Stimulated activated CD4-positive, alpha-beta T cell treated with anti-CD3 and anti-CD28 coated beads, Interleukin-4, amount 100 ng/mL, for 24 hours (primary cell): ENCODE results near the gene NAPB.

ENCODE experiments used
- DNase-seq: peaks from one replicate; pipeline ENCODE4 v3.0.0-alpha.2; 2020

NAPB gene

GRCh38 chr20:23403751-23404150 is 17.5 kb downstream of the NAPB start:
- DNase-seq: no peak

- no peak for DNase-seq
Observed at GRCh38 chr20:23401051-23401450, 20.2 kb downstream of the NAPB start.

GRCh38 chr20:23399568-23400241 is 21.6 kb downstream of the NAPB start:
- DNase-seq: peak; percentile 18

DNA sequence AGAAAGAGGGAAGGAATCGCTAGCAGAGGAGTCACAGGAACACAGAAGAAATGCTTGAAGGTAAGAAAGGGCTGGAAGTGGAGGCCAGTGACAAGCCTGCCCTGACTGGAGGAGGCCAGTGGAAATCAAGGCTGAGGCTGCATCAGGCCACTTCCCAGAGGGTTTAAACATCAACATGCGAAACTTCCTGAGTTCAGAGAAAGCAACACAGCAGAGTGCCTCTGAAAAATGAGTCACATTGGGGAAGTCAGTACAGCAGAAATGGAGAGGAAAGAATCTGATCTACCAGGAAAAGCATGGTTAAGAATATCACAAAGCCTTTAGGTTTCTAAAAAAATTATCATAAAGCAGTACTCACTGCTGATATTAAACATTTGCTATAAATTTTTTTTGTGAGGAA is 23.3 kb downstream of the NAPB start:
- no peak for DNase-seq

DNA sequence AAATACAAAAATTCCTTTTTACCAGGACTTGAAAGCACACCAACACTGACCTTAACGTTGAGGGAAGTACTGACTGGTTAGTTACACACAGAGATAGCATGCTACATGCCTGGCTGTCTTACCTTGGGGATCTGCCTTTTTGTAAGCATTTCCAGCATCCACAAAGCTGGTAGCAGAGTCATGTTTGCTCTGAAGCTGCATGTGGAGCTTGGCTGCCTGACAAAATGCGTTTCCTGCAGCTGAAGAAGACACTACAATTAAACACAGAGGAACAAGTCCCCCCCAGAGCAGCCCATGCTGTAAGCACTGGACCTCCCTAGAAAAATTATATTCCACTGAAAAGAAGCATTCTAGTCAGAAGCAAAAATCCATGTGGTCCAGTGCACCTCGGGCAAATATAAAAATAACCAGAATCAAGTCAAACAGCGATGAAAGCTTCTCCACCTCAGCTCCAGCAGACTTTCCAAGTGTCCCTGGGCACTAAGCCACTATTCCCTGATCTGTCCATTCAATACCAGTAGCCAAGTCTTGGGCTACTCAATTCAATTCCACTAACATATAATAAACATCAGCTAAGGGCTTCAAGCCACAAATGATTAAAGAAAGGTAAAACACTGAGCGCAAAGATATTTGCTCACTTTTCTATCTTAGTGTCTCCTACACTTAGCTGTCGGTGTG is 24.2 kb downstream of the NAPB start:
- DNase-seq: no peak

DNA sequence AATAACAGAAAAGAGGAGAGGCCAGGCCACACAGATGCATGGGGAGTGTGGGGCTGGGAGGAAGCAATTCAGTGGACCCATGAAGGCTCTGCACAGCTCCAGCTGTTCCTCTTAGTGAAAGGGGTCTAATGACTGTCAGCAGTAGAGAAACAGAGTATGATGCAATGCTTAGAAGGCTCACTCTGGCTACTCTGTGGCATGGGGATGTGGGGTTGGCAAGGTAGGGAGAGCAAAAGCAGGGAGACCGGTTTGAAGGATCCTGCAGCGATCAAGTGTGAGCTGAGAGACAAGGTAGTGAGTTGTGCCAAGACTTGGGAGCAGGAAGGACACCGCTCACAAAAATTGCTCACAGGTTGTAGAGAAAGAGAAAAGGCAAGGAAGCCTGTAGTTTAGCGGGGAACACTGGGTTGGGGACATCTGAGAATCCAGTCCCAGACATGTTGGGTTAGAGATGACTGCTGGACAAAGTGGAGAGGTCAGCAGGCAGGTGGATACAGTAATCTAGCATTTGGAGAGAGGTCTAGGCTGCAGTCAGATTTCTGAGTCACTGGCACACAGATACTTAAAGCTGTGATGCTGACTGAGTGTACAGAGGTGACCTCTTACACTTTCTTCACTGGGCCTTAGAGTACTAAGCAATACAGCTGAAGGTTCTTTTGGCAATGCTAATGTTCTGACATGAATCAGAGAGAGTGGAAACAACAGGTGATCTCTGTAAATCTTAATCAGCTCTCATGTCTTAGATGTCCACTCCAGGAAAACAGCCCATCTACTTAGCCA is 27.1 kb downstream of the NAPB start:
- DNase-seq: no peak

GRCh38 chr20:23391707-23392310 is 29.5 kb downstream of the NAPB start:
- no peak for DNase-seq

DNA sequence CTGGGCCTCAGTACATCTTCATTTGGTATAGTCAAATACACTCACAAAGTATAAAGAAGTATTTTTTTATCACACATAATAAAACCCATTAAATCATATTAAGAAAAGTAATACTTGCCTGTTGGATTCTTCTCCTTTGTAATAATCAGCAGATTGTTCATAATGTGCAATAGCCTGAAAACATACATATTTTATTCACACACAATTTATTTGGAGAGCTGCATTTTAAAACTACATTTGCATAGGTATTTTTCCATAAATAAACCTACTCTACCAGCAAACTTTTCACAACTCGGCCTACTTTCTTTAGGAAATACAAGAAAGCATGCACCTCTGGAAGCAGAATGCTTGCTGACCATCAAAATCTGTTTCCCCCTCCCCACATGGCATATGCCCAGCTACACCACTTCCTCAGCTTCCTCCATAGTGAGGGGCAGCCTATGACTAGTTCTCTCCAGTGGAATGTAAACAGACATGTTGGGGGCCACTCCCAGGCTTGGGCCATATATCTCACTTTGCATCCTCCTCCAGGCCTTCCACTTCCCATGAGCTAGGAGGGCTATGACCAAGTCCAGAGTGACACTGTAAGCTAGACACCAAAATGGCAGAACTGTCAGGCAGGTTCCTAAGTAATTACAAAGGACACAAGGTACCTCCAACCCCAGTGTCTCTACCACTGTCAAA is 31.1 kb downstream of the NAPB start:
- DNase-seq: no peak

DNA sequence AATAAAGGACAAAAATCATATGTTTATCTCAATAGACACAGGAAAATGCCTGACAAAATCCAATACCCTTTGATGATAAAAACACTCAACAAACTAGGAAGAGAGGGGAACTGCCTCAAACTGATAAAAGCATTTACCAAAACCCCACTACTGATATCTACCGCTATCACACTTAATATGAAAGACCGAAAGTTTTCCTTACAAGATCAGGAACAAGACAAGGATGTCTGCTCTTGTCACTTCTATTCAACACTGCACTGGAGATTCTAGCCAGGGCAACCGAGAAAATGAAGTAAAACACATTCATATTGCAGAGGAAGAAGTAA is 34.2 kb downstream of the NAPB start:
- no peak for DNase-seq

GRCh38 chr20:23386304-23387117 is 34.8 kb downstream of the NAPB start:
- no peak for DNase-seq

DNA sequence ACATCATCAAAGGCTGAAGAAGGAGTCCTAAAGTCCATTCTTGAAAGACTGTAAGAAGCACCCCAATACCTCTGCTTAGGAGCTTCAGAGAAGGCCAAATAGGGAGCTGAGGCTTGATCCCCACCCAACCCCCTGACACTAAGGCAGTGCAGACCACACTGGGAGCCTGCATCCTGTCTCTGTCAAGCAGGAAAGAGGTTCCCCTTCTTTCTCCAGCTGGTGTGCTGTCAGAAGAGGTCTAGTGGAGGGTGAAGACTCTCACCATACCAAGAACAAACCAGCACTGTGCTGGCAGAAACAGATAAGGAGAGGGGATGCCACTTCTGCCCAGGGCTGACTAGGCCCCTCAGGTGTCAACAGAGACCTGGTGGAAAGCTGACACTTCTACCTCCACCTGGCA is 39.4 kb downstream of the NAPB start:
- DNase-seq: no peak

- no peak for DNase-seq
Observed at GRCh38 chr20:23379772-23380171, 41.5 kb downstream of the NAPB start.

DNA sequence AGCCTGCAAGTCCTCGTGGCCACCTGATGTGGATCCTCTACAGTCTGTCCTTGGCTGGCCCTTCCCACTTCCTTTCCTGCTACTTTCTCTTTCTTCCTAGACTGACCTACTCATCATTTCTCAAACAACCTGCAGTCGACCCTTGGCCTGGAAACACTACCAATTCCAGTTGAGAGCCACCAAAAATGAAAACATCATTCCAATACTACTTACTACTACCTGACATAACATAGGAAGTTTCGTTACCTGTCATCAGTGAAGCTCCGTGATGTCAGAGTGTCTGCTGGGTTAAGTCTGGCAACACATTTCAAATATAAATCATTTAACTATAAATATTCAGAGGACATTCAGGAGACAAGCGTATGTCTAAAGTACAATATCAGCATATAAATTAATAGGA is 45.5 kb downstream of the NAPB start:
- DNase-seq: no peak

- no peak for DNase-seq
Observed at GRCh38 chr20:23374441-23374840, 46.8 kb downstream of the NAPB start.

- no peak for DNase-seq
Observed at GRCh38 chr20:23371496-23371895, 49.8 kb downstream of the NAPB start.

GRCh38 chr20:23370873-23371272 is 50.4 kb downstream of the NAPB start:
- no peak for DNase-seq

- DNase-seq: no peak
Observed at GRCh38 chr20:23370274-23370673, 51.0 kb downstream of the NAPB start.

DNA sequence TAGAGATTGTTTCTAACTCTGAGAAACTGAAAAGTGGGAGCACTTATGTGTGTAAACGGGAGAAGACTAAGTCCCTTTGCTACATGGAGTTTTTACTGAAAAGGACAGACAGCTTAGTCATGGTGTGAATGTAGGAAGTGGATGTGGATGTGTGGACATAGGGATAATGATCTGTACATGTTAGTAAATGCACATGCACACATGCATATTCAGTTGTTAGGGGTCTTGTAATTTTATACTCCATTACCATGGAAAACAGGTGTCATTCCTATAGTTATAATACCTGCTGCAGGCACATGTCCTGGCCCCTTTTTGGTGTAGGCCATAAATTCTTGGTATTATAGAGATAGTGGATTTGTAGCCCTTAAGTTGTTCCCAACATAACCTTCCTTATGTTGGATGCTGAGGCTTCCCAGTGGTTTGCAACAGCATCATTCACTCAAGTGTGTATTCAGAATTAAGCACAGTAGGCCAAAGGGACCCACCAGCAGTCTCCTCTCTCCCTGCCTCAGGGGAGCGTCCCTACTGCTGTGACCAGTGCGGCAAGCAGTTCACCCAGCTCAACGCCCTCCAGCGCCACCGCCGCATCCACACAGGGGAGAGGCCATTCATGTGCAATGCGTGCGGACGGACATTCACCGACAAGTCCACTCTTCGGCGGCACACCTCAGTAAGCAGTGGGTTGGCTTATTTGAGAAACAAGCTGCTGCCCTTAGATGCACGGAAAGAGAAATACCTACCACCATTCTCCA is 52.0 kb downstream of the NAPB start:
- DNase-seq: no peak

DNA sequence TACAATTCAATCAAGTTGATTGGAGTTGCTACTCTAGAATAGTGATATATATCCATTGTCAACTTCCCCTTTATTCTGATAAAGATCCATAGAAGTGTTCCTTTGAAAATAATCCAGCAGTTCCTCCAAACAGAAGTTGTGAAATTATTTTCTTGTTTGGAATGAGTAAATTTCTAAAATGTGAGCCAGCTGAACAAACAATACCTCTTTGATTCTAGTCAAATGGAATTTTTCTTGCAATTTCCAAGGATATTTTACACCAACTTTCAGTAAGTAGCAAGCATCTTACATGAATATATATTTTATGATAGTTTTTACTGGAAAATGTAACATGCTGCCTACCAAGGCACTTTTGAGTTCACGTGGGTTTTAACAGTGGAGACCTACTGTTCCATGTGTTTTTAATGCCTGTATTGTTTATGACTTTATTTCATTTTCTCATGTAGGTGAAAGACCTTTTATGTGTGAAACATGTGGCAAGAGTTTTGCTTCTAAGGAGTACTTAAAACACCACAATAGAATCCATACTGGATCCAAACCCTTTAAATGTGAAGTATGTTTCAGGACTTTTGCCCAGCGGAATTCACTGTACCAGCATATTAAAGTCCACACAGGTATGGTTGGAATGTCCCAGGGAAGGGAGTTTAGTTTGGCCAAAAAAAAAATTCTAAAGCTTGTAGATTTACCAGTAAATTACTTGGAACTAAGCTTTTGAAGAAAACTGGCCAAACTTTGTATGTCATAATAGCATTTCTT is 52.8 kb downstream of the NAPB start:
- DNase-seq: no peak

GRCh38 chr20:23367770-23368169 is 53.5 kb downstream of the NAPB start:
- DNase-seq: no peak

DNA sequence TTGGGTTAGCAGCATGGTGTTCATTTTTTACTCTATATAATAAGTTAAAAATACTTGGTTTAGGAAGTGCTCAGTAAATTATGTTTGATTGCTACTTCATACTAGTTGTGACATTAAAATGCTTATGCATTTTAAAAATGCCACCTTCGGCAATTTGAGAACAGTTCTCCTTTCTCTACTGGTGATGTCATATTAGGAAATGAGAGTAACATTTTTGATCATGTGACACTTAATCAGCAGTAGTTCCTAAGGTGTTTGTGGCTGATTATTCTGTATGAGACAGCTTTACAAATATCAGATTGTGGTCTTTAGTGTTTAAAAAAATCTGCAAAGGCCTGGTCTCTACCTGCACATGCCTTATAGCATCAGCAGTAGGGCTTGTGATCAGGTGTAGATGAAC is 54.9 kb downstream of the NAPB start:
- DNase-seq: no peak
